IMR-90 (cell line): ENCODE data around the gene PCDH19. TPM values are rescaled to one million over a fixed set of nuclear protein-coding genes. Genes with fewer than 3 reads are reported as not detected.

Experiments used
- ATAC-seq: fragments of 200-7000 bp; cut with Tn5 transposase; 2 replicates; pipeline ENCODE4 v1.9.1; 2020; ENCODE audit warnings: low read depth, mild to moderate bottlenecking, moderate library complexity
- BruUV-seq: library from RNA; stranded (reverse); fragments of 400-500 nt; replicated peaks from 2 replicates; lab custom pipeline; 2021; lab: Mats Ljungman, UMichigan
- CTCF ChIA-PET: fragments of 300-600 bp; formaldehyde crosslinking; extraction: SDS; loops from one replicate; lab custom pipeline; 2021; ENCODE audit warnings: antibody characterized with exemption; lab: Yijun Ruan, JAX
- POLR2A ChIA-PET: fragments of 300-600 bp; sonication (Branson Sonifier 250); formaldehyde crosslinking; loops from one replicate; lab custom pipeline; 2022; ENCODE audit warnings: antibody characterized with exemption; ENCODE audit not compliant: unreplicated experiment; lab: Charles Lee
- DNase-seq: peaks from one replicate; pipeline ENCODE4 v3.0.0; 2013
- H2AFZ ChIP-seq: replicated peaks from 2 replicates; pipeline ENCODE3; 2013; ENCODE audit warnings: low read length, mild to moderate bottlenecking; ENCODE audit not compliant: poor library complexity
- H2AK5ac ChIP-seq: 2 replicates; pipeline ENCODE4 v1.6.1; 2013; ENCODE audit warnings: low read depth, low read length, inconsistent platforms
- H2AK9ac ChIP-seq: replicated peaks from 2 replicates; pipeline ENCODE3; 2013; ENCODE audit warnings: mild to moderate bottlenecking, low read depth, low read length, moderate library complexity; ENCODE audit not compliant: poor library complexity
- H2BK120ac ChIP-seq: 2 replicates; pipeline ENCODE4 v1.6.1; 2013; ENCODE audit warnings: low read depth, low read length, inconsistent platforms
- H2BK15ac ChIP-seq: 3 replicates; pipeline ENCODE4 v1.6.1; 2013; ENCODE audit warnings: low read depth, low read length, inconsistent platforms
- H2BK20ac ChIP-seq: 2 replicates; pipeline ENCODE4 v1.6.1; 2013; ENCODE audit warnings: low read depth, mild to moderate bottlenecking, inconsistent platforms, low read length, moderate library complexity
- H2BK5ac ChIP-seq: 2 replicates; pipeline ENCODE4 v1.6.1; 2013; ENCODE audit warnings: mild to moderate bottlenecking, low read depth, low read length, inconsistent platforms; ENCODE audit not compliant: poor library complexity, severe bottlenecking
- H3K14ac ChIP-seq: replicated peaks from 2 replicates; pipeline ENCODE4 v1.6.1; 2013; ENCODE audit warnings: low read depth, low read length, inconsistent platforms
- H3K18ac ChIP-seq: 2 replicates; pipeline ENCODE4 v1.6.1; 2013; ENCODE audit warnings: low read depth, low read length, control low read depth
- H3K23ac ChIP-seq: 2 replicates; pipeline ENCODE4 v1.6.1; 2013; ENCODE audit warnings: low read depth, low read length, inconsistent platforms
- H3K27ac ChIP-seq: 2 replicates; pipeline ENCODE4 v1.5.1; 2013; ENCODE audit warnings: mild to moderate bottlenecking, control low read depth, low read length; ENCODE audit not compliant: insufficient read depth
- H3K27me3 ChIP-seq: 2 replicates; pipeline ENCODE4 v1.6.1; 2013; ENCODE audit warnings: low read length; ENCODE audit not compliant: control insufficient read depth, insufficient read depth
- H3K36me3 ChIP-seq: 2 replicates; pipeline ENCODE4 v1.6.1; 2013; ENCODE audit warnings: low read length, mixed read lengths; ENCODE audit not compliant: control insufficient read depth, insufficient read depth
- H3K4ac ChIP-seq: 2 replicates; pipeline ENCODE4 v1.6.1; 2013; ENCODE audit warnings: low read depth, low read length, inconsistent platforms
- H3K4me1 ChIP-seq: 2 replicates; pipeline ENCODE4 v1.6.1; 2013; ENCODE audit warnings: low read length, mixed read lengths; ENCODE audit not compliant: control insufficient read depth, insufficient read depth
- H3K4me2 ChIP-seq: 2 replicates; pipeline ENCODE4 v1.6.1; 2013; ENCODE audit warnings: low read depth, mild to moderate bottlenecking, control low read depth, low read length, moderate library complexity
- H3K4me3 ChIP-seq: 2 replicates; pipeline ENCODE4 v1.5.1; 2013; ENCODE audit warnings: low read depth, mild to moderate bottlenecking, control low read depth, low read length, moderate library complexity; ENCODE audit not compliant: insufficient read depth
- H3K56ac ChIP-seq: 2 replicates; pipeline ENCODE4 v1.6.1; 2013; ENCODE audit warnings: low read length, inconsistent platforms; ENCODE audit not compliant: insufficient read depth; ENCODE audit errors: extremely low read depth
- H3K79me1 ChIP-seq, 2 experiments: 2 replicates each; pipeline ENCODE4 v1.6.1; 2013; ENCODE audit warnings: low read length in 2 of 2, inconsistent platforms in 1 of 2, low read depth in 1 of 2
- H3K9ac ChIP-seq: 2 replicates; pipeline ENCODE4 v1.6.1; 2013; ENCODE audit warnings: low read depth, low read length, control low read depth
- H3K9me1 ChIP-seq: 2 replicates; pipeline ENCODE4 v1.6.1; 2013; ENCODE audit warnings: low read length, inconsistent platforms; ENCODE audit not compliant: insufficient read depth
- H3K9me3 ChIP-seq: 2 replicates; pipeline ENCODE4 v1.6.1; 2013; ENCODE audit warnings: low read length; ENCODE audit not compliant: control insufficient read depth, insufficient read depth
- H4K20me1 ChIP-seq: 2 replicates; pipeline ENCODE4 v1.6.1; 2013; ENCODE audit warnings: low read length, inconsistent platforms; ENCODE audit not compliant: insufficient read depth
- H4K5ac ChIP-seq: 2 replicates; pipeline ENCODE4 v1.6.1; 2013; ENCODE audit warnings: mild to moderate bottlenecking, low read depth, low read length, control low read depth
- H4K8ac ChIP-seq, 2 experiments: 2 replicates each; pipeline ENCODE4 v1.6.1; 2013; ENCODE audit warnings: low read depth in 2 of 2, low read length in 2 of 2, control low read depth in 1 of 2, inconsistent platforms in 1 of 2
- H4K91ac ChIP-seq: 2 replicates; pipeline ENCODE4 v1.6.1; 2013; ENCODE audit warnings: low read depth, low read length, inconsistent platforms; ENCODE audit not compliant: insufficient read depth
- BHLHE40 ChIP-seq: fragments of 150-350 bp; IDR thresholded peaks from 2 replicates; pipeline ENCODE4 v1.6.1; 2016; ENCODE audit warnings: mild to moderate bottlenecking, low read depth, low read length
- CEBPB ChIP-seq: IDR thresholded peaks from 2 replicates; pipeline ENCODE4 v1.6.1; 2012; ENCODE audit warnings: low read depth, low read length, improper control_type of control experiment
- CHD1 ChIP-seq: IDR thresholded peaks from 2 replicates; pipeline ENCODE4 v1.6.1; 2012; ENCODE audit warnings: low read depth, low read length, improper control_type of control experiment
- CTCF ChIP-seq: conservative IDR thresholded peaks from 2 replicates; pipeline ENCODE4 v1.5.1; 2012; ENCODE audit warnings: mild to moderate bottlenecking, low read depth, low read length, improper control_type of control experiment
- MAFK ChIP-seq: IDR thresholded peaks from 2 replicates; pipeline ENCODE4 v1.6.1; 2012; ENCODE audit warnings: low read depth, low read length, improper control_type of control experiment
- NFE2L2 ChIP-seq: fragments of 150-350 bp; IDR thresholded peaks from 2 replicates; pipeline ENCODE4 v1.6.1; 2016; ENCODE audit warnings: low read depth, mild to moderate bottlenecking, low read length
- POLR2A ChIP-seq: IDR thresholded peaks from 2 replicates; pipeline ENCODE4 v1.6.1; 2012; ENCODE audit warnings: mild to moderate bottlenecking, low read depth, low read length
- RFX5 ChIP-seq: IDR thresholded peaks from 2 replicates; pipeline ENCODE4 v1.8.0; 2012; ENCODE audit warnings: low read depth, mild to moderate bottlenecking, low read length, moderate library complexity
- SMC3 ChIP-seq: fragments of 150-350 bp; IDR thresholded peaks from 2 replicates; pipeline ENCODE4 v1.6.1; 2016; ENCODE audit warnings: low read depth, mild to moderate bottlenecking, antibody characterized with exemption, low read length, moderate library complexity
- WGBS, 2 experiments: methylation state at CpG; one replicate each; pipeline versions ENCODE4 v1.1.5 to v1.1.7; 2013; ENCODE audit warnings: missing lambda C conversion rate in 2 of 2; ENCODE audit not compliant: insufficient read length in 1 of 2; ENCODE audit errors: extremely low coverage in 2 of 2; 5-methylcytosine and 5-hydroxymethylcytosine counted together
- dilution Hi-C: fragments of 300-500 bp; cut with HindIII; formaldehyde crosslinking; loops from one replicate; pipeline ENCODE4 v1.14.3; 2018; ENCODE audit warnings: low sequenced_read_pairs; ENCODE audit not compliant: unreplicated experiment
- in situ Hi-C: fragments of 300-500 bp; cut with MboI; formaldehyde crosslinking; loops from 3 replicates; pipeline ENCODE4 v1.14.3; 2019; ENCODE audit warnings: low sequenced_read_pairs, inconsistent platforms, mixed read lengths
- intact Hi-C: fragments of 100-400 bp; cut with micrococcal nuclease; formaldehyde crosslinking; loops from 2 replicates; pipeline ENCODE4 v1.10.0; 2022
- polyA plus RNA-seq, 3 experiments: library from polyadenylated mRNA; depleted of rRNA; stranded (reverse); fragments of >200 nt; gene quantifications; 2 replicates each; pipeline ENCODE4 v1.2.3, GENCODE V29; 2012; ENCODE audit warnings: low replicate concordance in 1 of 3
- total RNA-seq: library from RNA; depleted of rRNA; stranded (reverse); fragments of >200 nt; gene quantifications from 2 replicates; pipeline ENCODE4 v1.2.3, GENCODE V29; 2012
- TF ChIP-seq, protein P1 (sequence below): fragments of 150-350 bp; IDR thresholded peaks from 2 replicates; pipeline ENCODE4 v1.6.1; 2016; ENCODE audit warnings: low read depth, mild to moderate bottlenecking, low read length, moderate library complexity, borderline replicate concordance

Gene PCDH19
- total and polyA plus RNA-seq, 2 of the 4 experiments (the other 2 are of a cell fraction): not detected

- H3K36me3 ChIP-seq: no peaks in the 10 kb centered on the region
- POLR2A ChIA-PET: no interaction called here
- CTCF ChIA-PET: no interaction called here
- no peaks in the 10 kb centered on the region for H3K9me1 ChIP-seq
- H3K79me1 ChIP-seq: no peaks in the 10 kb centered on the region
- H3K23ac ChIP-seq: no peak overlapping the region
- H4K20me1 ChIP-seq: no peaks in the 10 kb centered on the region; the same call in 1 of the 2 replicates
- H3K9me3 ChIP-seq: 0 out of 2 replicates have a peak, but pooled peaks cover 2% of the 10 kb centered on the region
- H2AK5ac ChIP-seq: no peak overlapping the region
- no peaks in the 10 kb centered on the region; the same call in 1 of the 2 replicates for H3K27me3 ChIP-seq
- H3K27ac ChIP-seq: no peak overlapping the region
- H3K4me3 ChIP-seq: no peak overlapping the region
- H2BK120ac ChIP-seq: no peak overlapping the region
- in situ Hi-C loops (no loop called here), intact Hi-C loops (no loop called here), dilution Hi-C loops (no loop called here)
- no peak overlapping the region for H3K4ac ChIP-seq
- H4K8ac ChIP-seq: no peak overlapping the region
- no peak overlapping the region for H4K91ac ChIP-seq
- no peak overlapping the region for H3K18ac ChIP-seq
- H2BK15ac ChIP-seq: no peak overlapping the region
- no CpG with 5 or more reads among the region's 4 CpGs for WGBS, 2 experiments
- H2AK9ac ChIP-seq: no peak overlapping the region
- H3K9ac ChIP-seq: no peak overlapping the region
- no peak overlapping the region for H3K14ac ChIP-seq
- H3K56ac ChIP-seq: no peak overlapping the region
- BruUV-seq: no TSS peak
- no peak for TF ChIP-seq NFE2L2
- TF ChIP-seq BHLHE40: no peak
- no peak for TF ChIP-seq SMC3
- TF ChIP-seq RFX5: no peak
- no peak for TF ChIP-seq CEBPB
- TF ChIP-seq MAFK: no peak
- TF ChIP-seq, protein P1, sequence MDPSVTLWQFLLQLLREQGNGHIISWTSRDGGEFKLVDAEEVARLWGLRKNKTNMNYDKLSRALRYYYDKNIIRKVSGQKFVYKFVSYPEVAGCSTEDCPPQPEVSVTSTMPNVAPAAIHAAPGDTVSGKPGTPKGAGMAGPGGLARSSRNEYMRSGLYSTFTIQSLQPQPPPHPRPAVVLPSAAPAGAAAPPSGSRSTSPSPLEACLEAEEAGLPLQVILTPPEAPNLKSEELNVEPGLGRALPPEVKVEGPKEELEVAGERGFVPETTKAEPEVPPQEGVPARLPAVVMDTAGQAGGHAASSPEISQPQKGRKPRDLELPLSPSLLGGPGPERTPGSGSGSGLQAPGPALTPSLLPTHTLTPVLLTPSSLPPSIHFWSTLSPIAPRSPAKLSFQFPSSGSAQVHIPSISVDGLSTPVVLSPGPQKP: no peak
- TF ChIP-seq CHD1: no peak
- TF ChIP-seq CTCF: no peak
- TF ChIP-seq POLR2A: no peak
- ATAC-seq (no peak), DNase-seq (no peak)
- H3K4me2 ChIP-seq: no peak overlapping the region
- no peak overlapping the region for H4K5ac ChIP-seq
- H2AFZ ChIP-seq: no peak overlapping the region
- no peaks in the 10 kb centered on the region for H3K4me1 ChIP-seq
- no peak overlapping the region for H2BK5ac ChIP-seq
- no peak overlapping the region for H2BK20ac ChIP-seq
Observed at GRCh38 chrX:100294965-100295364, 115.1 kb downstream of the PCDH19 start.
